MM.1S (cell line): ENCODE data around the gene PRKCE.

Experiments used
- DNase-seq: peaks from one replicate; pipeline ENCODE4 v3.0.0-alpha.2; 2015
- H2AFZ ChIP-seq: fragments of 300-600 bp; sonication (generic); 2 replicates; pipeline ENCODE4 v1.6.0; 2016; ENCODE audit warnings: antibody characterized with exemption, low read length
- H3F3A ChIP-seq: fragments of 300-600 bp; sonication (generic); 2 replicates; pipeline ENCODE4 v1.6.1; 2016; ENCODE audit warnings: mild to moderate bottlenecking, antibody characterized with exemption, low read length, moderate library complexity, mixed read lengths; ENCODE audit not compliant: insufficient read depth
- H3K27ac ChIP-seq: fragments of 300-600 bp; sonication (generic); 2 replicates; pipeline ENCODE4 v1.5.1; 2016; ENCODE audit warnings: mild to moderate bottlenecking, low read length
- H3K27me3 ChIP-seq: fragments of 300-600 bp; sonication (generic); replicated peaks from 2 replicates; pipeline ENCODE4 v1.6.0; 2016; ENCODE audit warnings: low read length; ENCODE audit not compliant: insufficient read depth
- H3K36me3 ChIP-seq: fragments of 300-600 bp; sonication (generic); replicated peaks from 2 replicates; pipeline ENCODE4 v1.6.1; 2016; ENCODE audit warnings: mild to moderate bottlenecking, low read length, mixed read lengths; ENCODE audit not compliant: insufficient read depth
- H3K4me1 ChIP-seq: fragments of 300-600 bp; sonication (generic); 2 replicates; pipeline ENCODE4 v1.6.1; 2016; ENCODE audit warnings: low read length, mixed read lengths
- H3K4me2 ChIP-seq: fragments of 300-600 bp; sonication (generic); 2 replicates; pipeline ENCODE4 v1.6.0; 2016; ENCODE audit warnings: low read depth, low read length
- H3K4me3 ChIP-seq: fragments of 300-600 bp; sonication (generic); 2 replicates; pipeline ENCODE4 v1.5.1; 2016; ENCODE audit warnings: low read length, mixed read lengths
- H3K79me2 ChIP-seq: fragments of 300-600 bp; sonication (generic); 2 replicates; pipeline ENCODE4 v1.6.1; 2016; ENCODE audit warnings: mixed run types, low read length, mixed read lengths
- H3K9ac ChIP-seq: fragments of 300-600 bp; sonication (generic); 2 replicates; pipeline ENCODE4 v1.6.1; 2016; ENCODE audit warnings: low read length, mixed read lengths
- H3K9me2 ChIP-seq: fragments of 300-600 bp; sonication (generic); replicated peaks from 2 replicates; pipeline ENCODE4 v1.6.1; 2016; ENCODE audit warnings: mild to moderate bottlenecking, low read length, mixed read lengths; ENCODE audit not compliant: insufficient read depth
- H3K9me3 ChIP-seq: fragments of 300-600 bp; sonication (generic); replicated peaks from 2 replicates; pipeline ENCODE4 v1.6.1; 2016; ENCODE audit warnings: mild to moderate bottlenecking, low read length, mixed read lengths; ENCODE audit not compliant: insufficient read depth
- H4K20me1 ChIP-seq: fragments of 300-600 bp; sonication (generic); 2 replicates; pipeline ENCODE4 v1.6.1; 2016; ENCODE audit warnings: mild to moderate bottlenecking, low read length, moderate library complexity, mixed read lengths; ENCODE audit not compliant: insufficient read depth
- EZH2 ChIP-seq: fragments of 300-600 bp; sonication (generic); optimal IDR thresholded peaks from 2 replicates; pipeline ENCODE3; 2017; ENCODE audit warnings: low read depth, mild to moderate bottlenecking, antibody characterized with exemption, low read length, mixed read lengths
- EZH2phosphoT487 ChIP-seq: fragments of 300-600 bp; sonication (generic); IDR thresholded peaks from 2 replicates; pipeline ENCODE4 v1.6.1; 2018; ENCODE audit warnings: antibody characterized with exemption, low read length
- TF ChIP-seq, protein P1 (sequence below): fragments of 300-600 bp; sonication (generic); IDR thresholded peaks from 2 replicates; pipeline ENCODE4 v1.5.1; 2016; ENCODE audit warnings: antibody characterized with exemption, low read length, mixed read lengths

PRKCE gene

DNA sequence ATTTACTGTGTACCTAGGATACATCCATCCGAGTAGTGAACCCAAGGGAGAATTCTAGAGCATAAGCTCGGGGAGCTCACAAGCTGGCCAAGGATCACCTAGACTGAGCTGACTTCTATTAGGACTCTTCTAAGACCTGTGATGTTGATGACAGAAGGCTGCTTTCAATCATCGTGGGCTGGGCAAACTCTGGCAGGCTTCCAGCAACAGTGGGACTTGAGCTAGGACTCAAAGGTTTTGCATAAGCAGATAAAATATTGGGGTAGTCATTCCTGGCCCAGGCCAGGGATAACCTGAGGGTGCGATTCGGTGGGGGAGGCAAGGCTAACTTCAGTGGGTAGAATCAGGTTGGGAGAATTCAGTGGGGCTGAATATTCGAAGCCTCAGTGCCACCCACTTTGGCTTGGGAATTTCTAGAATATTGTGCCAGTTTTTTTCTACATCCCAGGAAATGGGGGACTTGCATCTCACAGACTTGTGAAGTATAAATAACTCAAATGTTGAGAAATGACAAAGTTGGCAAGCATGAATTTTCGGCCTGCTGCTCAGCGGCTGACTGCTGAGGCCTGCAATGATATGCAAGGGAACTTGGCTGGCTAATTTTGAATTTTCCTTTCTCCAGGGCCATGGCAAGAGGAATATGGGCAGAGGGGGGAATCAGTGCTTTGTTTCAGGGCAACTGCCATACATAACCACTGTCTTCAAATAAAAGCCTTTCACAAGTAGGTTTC lies 274.3 kb downstream of the PRKCE start:
- Histone ChIP-seq H3K36me3 (no peaks in the 10 kb centered on the region), H3F3A (no peaks in the 10 kb centered on the region), H3K27ac (no peak overlapping the region), H3K4me3 (no peak overlapping the region), H3K9ac (no peak overlapping the region), H4K20me1 (no peaks in the 10 kb centered on the region), H2AFZ (no peak overlapping the region), H3K9me2 (no peaks in the 10 kb centered on the region), H3K9me3 (no peaks in the 10 kb centered on the region), H3K4me1 (no peaks in the 10 kb centered on the region), H3K27me3 (no peaks in the 10 kb centered on the region), H3K79me2 (no peaks in the 10 kb centered on the region), H3K4me2 (no peak overlapping the region)
- no peak for DNase-seq
- TF ChIP-seq EZH2 (no peak), EZH2phosphoT487 (no peak)
- TF ChIP-seq, protein P1, sequence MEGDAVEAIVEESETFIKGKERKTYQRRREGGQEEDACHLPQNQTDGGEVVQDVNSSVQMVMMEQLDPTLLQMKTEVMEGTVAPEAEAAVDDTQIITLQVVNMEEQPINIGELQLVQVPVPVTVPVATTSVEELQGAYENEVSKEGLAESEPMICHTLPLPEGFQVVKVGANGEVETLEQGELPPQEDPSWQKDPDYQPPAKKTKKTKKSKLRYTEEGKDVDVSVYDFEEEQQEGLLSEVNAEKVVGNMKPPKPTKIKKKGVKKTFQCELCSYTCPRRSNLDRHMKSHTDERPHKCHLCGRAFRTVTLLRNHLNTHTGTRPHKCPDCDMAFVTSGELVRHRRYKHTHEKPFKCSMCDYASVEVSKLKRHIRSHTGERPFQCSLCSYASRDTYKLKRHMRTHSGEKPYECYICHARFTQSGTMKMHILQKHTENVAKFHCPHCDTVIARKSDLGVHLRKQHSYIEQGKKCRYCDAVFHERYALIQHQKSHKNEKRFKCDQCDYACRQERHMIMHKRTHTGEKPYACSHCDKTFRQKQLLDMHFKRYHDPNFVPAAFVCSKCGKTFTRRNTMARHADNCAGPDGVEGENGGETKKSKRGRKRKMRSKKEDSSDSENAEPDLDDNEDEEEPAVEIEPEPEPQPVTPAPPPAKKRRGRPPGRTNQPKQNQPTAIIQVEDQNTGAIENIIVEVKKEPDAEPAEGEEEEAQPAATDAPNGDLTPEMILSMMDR = no peak

DNA sequence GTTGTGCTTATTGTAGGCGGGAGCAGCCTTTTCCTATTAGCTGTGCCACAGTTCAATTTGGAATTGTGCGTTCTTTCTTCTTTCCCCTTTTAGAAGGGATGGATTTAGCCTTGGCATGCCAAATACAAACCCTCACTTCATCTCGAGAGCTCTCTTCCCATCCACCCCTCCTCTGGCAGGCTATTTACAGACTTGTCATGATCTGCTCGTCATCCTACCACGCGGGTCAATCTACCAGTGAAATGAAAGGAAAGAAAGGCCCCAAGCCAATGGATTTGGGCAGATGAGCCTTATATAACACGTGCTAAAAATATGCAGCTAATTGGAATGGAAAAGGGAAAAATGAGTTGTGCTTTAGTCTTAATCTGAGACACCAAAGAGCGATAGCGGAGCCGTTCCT lies 277.5 kb downstream of the PRKCE start:
- Histone ChIP-seq H3K36me3 (no peaks in the 10 kb centered on the region), H3K27me3 (no peaks in the 10 kb centered on the region), H3K4me1 (no peaks in the 10 kb centered on the region), H3K9ac (no peak overlapping the region), H3K27ac (no peak overlapping the region), H3K4me3 (no peak overlapping the region), H3K9me3 (no peaks in the 10 kb centered on the region), H3F3A (no peaks in the 10 kb centered on the region), H4K20me1 (no peaks in the 10 kb centered on the region), H2AFZ (no peak overlapping the region), H3K9me2 (no peaks in the 10 kb centered on the region), H3K4me2 (no peak overlapping the region), H3K79me2 (no peaks in the 10 kb centered on the region)
- no peak for DNase-seq
- TF ChIP-seq EZH2 (no peak), EZH2phosphoT487 (no peak)
- TF ChIP-seq, protein P1 = no peak

DNA sequence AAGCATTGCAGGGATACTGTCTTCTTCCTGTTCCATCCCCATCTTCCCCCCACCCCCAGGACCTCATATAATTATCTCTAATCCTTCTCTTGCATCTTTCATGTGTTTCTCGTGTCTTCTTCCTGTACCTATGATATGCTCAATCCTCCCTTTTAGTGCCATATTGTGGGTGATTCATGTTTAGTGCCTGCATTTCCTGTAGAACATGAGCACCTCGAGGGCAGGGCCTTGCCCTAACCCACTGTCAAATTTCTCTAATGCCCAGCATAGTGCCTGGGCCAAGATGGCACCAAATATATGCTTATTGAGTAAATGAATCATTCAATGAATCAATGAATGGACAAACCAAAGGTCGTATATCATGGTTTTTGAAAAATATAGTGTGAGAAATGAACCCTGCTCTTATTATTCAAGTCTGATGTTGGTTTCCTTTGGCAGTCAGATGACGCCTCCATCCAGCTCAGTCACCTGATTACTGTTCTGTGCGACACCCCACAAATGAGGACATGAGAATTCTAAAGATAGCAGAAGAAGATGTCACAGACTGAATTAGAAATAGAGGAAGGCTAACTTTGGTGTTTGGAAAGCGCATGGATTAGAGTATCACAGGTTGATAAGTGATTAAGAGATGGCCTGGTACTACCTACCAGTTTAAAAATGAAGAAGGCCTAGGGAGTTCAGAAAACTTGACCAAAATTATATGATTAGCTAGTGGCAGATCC lies 278.4 kb downstream of the PRKCE start:
- Histone ChIP-seq H3K4me1 (no peaks in the 10 kb centered on the region), H3K27me3 (no peaks in the 10 kb centered on the region), H2AFZ (no peak overlapping the region), H3F3A (no peaks in the 10 kb centered on the region), H3K9ac (no peak overlapping the region), H3K4me3 (no peak overlapping the region), H3K4me2 (no peak overlapping the region), H3K79me2 (no peaks in the 10 kb centered on the region), H3K27ac (no peak overlapping the region), H3K9me3 (no peaks in the 10 kb centered on the region), H3K36me3 (no peaks in the 10 kb centered on the region), H3K9me2 (no peaks in the 10 kb centered on the region), H4K20me1 (no peaks in the 10 kb centered on the region)
- no peak for DNase-seq
- TF ChIP-seq EZH2phosphoT487 = no peak
- TF ChIP-seq EZH2 = no peak
- TF ChIP-seq, protein P1 = no peak
